HEK293T (cell line): ENCODE data around the gene TWNK.

ENCODE experiments used
- CTCF ChIA-PET: fragments of 350-600 bp; formaldehyde crosslinking; extraction: SDS; loops from one replicate; lab custom pipeline; 2021; ENCODE audit warnings: antibody characterized with exemption, inconsistent platforms; lab: Yijun Ruan, JAX
- POLR2A ChIA-PET: fragments of 350-600 bp; formaldehyde crosslinking; extraction: SDS; loops from one replicate; lab custom pipeline; 2020; ENCODE audit warnings: antibody characterized with exemption, inconsistent platforms; lab: Yijun Ruan, JAX
- DNase-seq: peaks from one replicate; pipeline ENCODE4 v3.0.0; 2012; ENCODE audit warnings: mixed read lengths; ENCODE audit errors: extremely low spot score
- ARNT ChIP-seq: fragments of 450-650 bp; IDR thresholded peaks from 2 replicates; pipeline ENCODE4 v1.6.1; 2017; ENCODE audit warnings: mild to moderate bottlenecking
- BHLHE40 ChIP-seq: fragments of 450-650 bp; IDR thresholded peaks from 2 replicates; pipeline ENCODE4 v1.6.1; 2016; ENCODE audit warnings: mild to moderate bottlenecking, moderate library complexity, borderline replicate concordance
- CTBP1 ChIP-seq: fragments of 450-650 bp; IDR thresholded peaks from 2 replicates; pipeline ENCODE4 v1.6.1; 2016; ENCODE audit warnings: borderline replicate concordance
- ELF4 ChIP-seq: fragments of 450-650 bp; IDR thresholded peaks from 2 replicates; pipeline ENCODE4 v1.6.1; 2017; ENCODE audit warnings: antibody characterized with exemption
- FOXA1 ChIP-seq: fragments of 450-650 bp; IDR thresholded peaks from 2 replicates; pipeline ENCODE4 v1.6.1; 2016; ENCODE audit warnings: mild to moderate bottlenecking
- FOXK2 ChIP-seq: fragments of 450-650 bp; IDR thresholded peaks from 2 replicates; pipeline ENCODE4 v1.6.1; 2016; ENCODE audit warnings: mild to moderate bottlenecking
- FOXM1 ChIP-seq: fragments of 450-650 bp; IDR thresholded peaks from 2 replicates; pipeline ENCODE4 v1.6.1; 2017; ENCODE audit warnings: mild to moderate bottlenecking, borderline replicate concordance
- HDGF ChIP-seq: fragments of 450-650 bp; IDR thresholded peaks from 2 replicates; pipeline ENCODE4 v1.6.1; 2017; ENCODE audit warnings: antibody characterized with exemption, borderline replicate concordance
- L3MBTL2 ChIP-seq: fragments of 450-650 bp; conservative IDR thresholded peaks from 2 replicates; pipeline ENCODE4 v1.6.1; 2016; ENCODE audit warnings: mild to moderate bottlenecking
- LEF1 ChIP-seq: fragments of 450-650 bp; IDR thresholded peaks from 2 replicates; pipeline ENCODE4 v1.6.1; 2017; ENCODE audit warnings: mild to moderate bottlenecking, borderline replicate concordance
- NFRKB ChIP-seq: fragments of 450-650 bp; IDR thresholded peaks from 2 replicates; pipeline ENCODE4 v1.6.1; 2016; ENCODE audit warnings: mild to moderate bottlenecking, moderate library complexity
- SP1 ChIP-seq: fragments of 450-650 bp; IDR thresholded peaks from 2 replicates; pipeline ENCODE4 v1.6.1; 2017
- SUZ12 ChIP-seq: fragments of 450-650 bp; IDR thresholded peaks from 2 replicates; pipeline ENCODE4 v1.6.1; 2016; ENCODE audit warnings: mild to moderate bottlenecking
- TARDBP ChIP-seq: fragments of 450-650 bp; IDR thresholded peaks from 2 replicates; pipeline ENCODE4 v1.6.1; 2016
- ZNF384 ChIP-seq: fragments of 450-650 bp; IDR thresholded peaks from 2 replicates; pipeline ENCODE4 v1.6.1; 2016
- TF ChIP-seq, protein P1 (sequence below): fragments of 450-650 bp; IDR thresholded peaks from 2 replicates; pipeline ENCODE4 v1.6.1; 2016

Gene TWNK

DNA sequence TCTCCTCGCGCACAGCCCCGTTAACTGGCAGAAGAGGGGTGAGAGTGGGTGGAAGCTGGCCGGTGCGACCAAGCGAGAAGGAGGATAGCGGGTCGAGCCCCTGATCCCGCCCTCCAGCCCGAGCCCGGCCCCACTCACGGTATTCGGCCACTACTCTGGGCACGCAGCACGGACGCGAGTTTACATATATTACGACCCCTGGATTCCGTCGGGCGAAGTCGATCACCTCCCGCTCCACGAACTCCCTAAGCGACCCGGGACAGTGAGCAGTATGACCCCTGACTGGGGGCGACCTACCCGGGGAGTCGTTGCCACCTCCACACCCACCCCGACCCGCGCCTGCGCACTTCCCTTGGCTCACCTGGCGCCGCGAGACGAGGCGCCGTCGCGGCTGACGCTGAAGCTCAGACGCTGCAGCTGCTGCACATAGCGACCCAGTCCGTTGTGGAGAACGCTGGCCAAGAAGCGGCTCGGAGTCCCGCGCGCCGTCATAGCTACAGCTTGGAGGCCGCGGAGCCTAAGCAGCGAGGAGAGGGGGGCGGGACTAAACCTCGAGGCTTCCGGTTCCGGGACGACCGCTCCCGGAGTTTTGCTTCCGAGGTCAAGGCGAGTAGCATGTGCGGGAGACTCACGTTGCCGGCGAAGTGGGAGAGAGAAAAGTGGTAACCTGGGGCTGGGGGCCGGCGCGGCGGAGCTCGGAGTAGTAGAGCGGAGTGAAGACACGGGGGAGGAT is at the start of gene TWNK, which contains the start of gene MRPL43:
TWNK (plus strand) TSS at position 592 of the 733 bp plus-strand sequence. CDS start 668 bp downstream, outside the sequence.
MRPL43 (minus strand) TSS at position 546 of the 733 bp plus-strand sequence; CDS start at position 492, 54 bp downstream.
- ChIA-PET CTCF (interaction anchor here (1.3 to 1.9 kb wide), 2 partner anchors 12 to 62 kb away, joined by 3 to 4 read pairs; partner anchors contain the start of gene LZTS2), POLR2A (interaction anchor here (0.7 to 1.2 kb wide), 8 partner anchors 11 to 74 kb away, joined by 3 to 5 read pairs (median 4); partner anchors contain the start of gene SLF2)
- no peak for TF ChIP-seq FOXM1
- TF ChIP-seq TARDBP: no peak
- TF ChIP-seq SP1: no peak
- TF ChIP-seq ELF4: peak; percentile 64
- peak; percentile 99 for TF ChIP-seq L3MBTL2
- TF ChIP-seq FOXK2: no peak
- TF ChIP-seq NFRKB: no peak
- TF ChIP-seq, protein P1, sequence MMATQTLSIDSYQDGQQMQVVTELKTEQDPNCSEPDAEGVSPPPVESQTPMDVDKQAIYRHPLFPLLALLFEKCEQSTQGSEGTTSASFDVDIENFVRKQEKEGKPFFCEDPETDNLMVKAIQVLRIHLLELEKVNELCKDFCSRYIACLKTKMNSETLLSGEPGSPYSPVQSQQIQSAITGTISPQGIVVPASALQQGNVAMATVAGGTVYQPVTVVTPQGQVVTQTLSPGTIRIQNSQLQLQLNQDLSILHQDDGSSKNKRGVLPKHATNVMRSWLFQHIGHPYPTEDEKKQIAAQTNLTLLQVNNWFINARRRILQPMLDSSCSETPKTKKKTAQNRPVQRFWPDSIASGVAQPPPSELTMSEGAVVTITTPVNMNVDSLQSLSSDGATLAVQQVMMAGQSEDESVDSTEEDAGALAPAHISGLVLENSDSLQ: peak; percentile 66
- TF ChIP-seq CTBP1: no peak
- no peak for TF ChIP-seq HDGF
- no peak for TF ChIP-seq ZNF384
- no peak for TF ChIP-seq LEF1
- no peak for TF ChIP-seq FOXA1
- no peak for TF ChIP-seq SUZ12
- no peak for TF ChIP-seq ARNT
- TF ChIP-seq BHLHE40: no peak
- DNase-seq: peak; percentile 95

DNA sequence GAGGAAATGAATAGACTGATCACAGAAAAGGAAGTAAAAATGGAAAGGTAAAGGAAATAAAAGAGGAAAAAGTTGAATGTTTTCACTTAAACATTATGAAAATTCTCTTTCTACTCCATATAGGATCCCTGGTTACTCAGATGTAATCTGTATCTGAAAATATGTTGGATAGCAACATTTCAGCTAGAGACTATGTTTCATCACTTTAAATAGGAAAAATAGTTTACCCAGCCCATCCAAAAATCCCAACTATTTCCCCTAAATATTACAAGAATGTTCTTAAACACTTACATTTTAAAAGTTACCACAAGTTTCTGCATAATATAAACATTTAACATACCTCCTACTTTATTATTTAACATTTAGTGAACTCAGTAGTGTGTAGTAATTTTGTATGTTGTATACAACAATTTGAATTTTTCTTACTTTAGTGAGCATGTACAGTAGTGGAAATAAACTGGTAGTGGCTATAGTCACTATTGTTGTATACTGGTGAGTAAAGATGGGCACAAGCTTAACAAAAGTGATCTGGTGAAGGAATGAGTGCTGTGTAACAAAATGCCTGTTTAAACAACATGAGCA is 47.5 kb upstream of the TWNK start:
- TF ChIP-seq CTBP1: no peak
- TF ChIP-seq SUZ12: no peak
- no peak for TF ChIP-seq ZNF384
- TF ChIP-seq, protein P1: no peak
- no peak for TF ChIP-seq FOXA1
- TF ChIP-seq FOXM1: no peak
- no peak for TF ChIP-seq FOXK2
- TF ChIP-seq L3MBTL2: no peak
- no peak for TF ChIP-seq NFRKB
- TF ChIP-seq BHLHE40: no peak
- TF ChIP-seq ARNT: no peak
- TF ChIP-seq ELF4: no peak
- TF ChIP-seq LEF1: no peak
- TF ChIP-seq HDGF: no peak
- TF ChIP-seq TARDBP: no peak
- no peak for TF ChIP-seq SP1
- no peak for DNase-seq
- ChIA-PET CTCF (no interaction called here), POLR2A (no interaction called here)

DNA sequence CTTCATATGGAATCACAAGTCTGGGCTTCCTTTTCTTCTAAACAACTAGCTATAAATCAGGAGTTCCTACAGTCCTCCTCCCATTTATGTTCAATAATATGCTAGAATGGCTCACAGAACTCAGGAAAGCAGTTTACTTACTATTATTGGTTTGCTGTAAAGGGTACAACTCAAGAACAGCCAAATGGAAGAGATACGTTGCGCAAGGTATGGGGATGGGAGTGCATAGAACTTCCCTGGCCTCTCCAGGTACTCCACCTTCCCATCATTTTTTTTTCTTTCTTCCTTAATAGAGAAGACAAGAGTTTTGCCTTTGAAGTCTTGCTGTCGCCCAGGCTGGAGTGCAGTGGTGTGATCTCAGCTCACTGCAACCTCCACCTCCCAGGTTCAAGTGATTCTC is 45.1 kb upstream of the TWNK start:
- DNase-seq: no peak
- ChIA-PET CTCF (interaction anchor here (0.7 kb wide), 1 partner anchor 52 kb away, joined by 3 read pairs; no protein-coding TSS in a partner anchor), POLR2A (no interaction called here)
- TF ChIP-seq, protein P1: no peak
- TF ChIP-seq CTBP1 (no peak), SUZ12 (no peak), BHLHE40 (no peak), ZNF384 (no peak), FOXK2 (no peak), HDGF (no peak), NFRKB (no peak), ARNT (no peak), FOXA1 (no peak), LEF1 (no peak), FOXM1 (no peak), SP1 (no peak), L3MBTL2 (no peak), ELF4 (no peak), TARDBP (no peak)

DNA sequence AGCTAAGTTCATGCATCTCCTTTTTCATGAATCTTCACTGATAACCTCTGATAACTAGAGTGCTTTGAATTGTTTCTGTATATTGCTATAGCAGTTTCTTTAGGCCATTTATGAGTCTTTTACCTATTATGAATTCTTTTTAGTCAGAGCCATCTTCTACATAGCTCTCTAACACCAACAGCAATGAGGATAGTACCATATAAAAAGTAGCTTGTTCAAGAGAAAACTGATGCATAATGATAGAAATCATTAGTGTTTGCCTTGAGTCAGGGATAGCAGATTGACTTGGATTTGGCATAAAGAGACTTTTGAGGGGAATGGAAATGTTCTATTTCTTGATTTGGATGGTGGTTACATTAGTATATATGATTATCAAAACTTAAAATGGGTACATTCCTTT is 43.8 kb upstream of the TWNK start:
- CTCF ChIA-PET: no interaction called here
- POLR2A ChIA-PET: no interaction called here
- DNase-seq: no peak
- no peak for TF ChIP-seq L3MBTL2
- no peak for TF ChIP-seq HDGF
- no peak for TF ChIP-seq BHLHE40

DNA sequence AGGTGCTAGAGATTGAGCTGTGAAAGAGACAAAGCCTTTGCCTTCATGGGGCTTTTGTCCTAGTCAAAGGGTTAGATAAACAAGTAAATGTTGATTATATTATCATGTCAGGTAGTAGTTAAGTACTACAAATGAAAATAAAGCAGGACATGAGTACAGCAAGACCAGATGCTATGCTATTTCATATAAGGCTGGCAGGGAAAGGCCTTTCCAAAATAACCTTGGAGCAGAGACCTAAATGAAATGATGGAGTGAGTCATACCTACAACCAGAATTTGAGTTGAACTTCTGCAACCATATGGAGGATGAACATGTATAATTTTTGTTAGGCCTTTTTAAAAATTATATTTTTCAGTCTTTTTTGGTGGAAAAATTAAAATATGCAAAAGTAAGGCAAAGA is 41.6 kb upstream of the TWNK start:
- no peak for DNase-seq
- CTCF ChIA-PET: no interaction called here
- POLR2A ChIA-PET: no interaction called here
- TF ChIP-seq SUZ12 (no peak), BHLHE40 (no peak), FOXK2 (no peak), L3MBTL2 (no peak), ARNT (no peak), HDGF (no peak), ELF4 (no peak), CTBP1 (no peak), FOXA1 (no peak), TARDBP (no peak), LEF1 (no peak), SP1 (no peak)
- TF ChIP-seq, protein P1: no peak
